HK-2 (cell line): ENCODE data around the gene SIL1.
"Not testable (repeated sequence)": the region's sequence is repeated elsewhere in the genome, so short reads cannot be mapped to it uniquely, and the experiment has no call there.

Experiments used
- DNase-seq: peaks from one replicate; pipeline ENCODE4 v3.0.0-alpha.2; 2018; ENCODE audit not compliant: unreplicated experiment

The SIL1 gene

DNA sequence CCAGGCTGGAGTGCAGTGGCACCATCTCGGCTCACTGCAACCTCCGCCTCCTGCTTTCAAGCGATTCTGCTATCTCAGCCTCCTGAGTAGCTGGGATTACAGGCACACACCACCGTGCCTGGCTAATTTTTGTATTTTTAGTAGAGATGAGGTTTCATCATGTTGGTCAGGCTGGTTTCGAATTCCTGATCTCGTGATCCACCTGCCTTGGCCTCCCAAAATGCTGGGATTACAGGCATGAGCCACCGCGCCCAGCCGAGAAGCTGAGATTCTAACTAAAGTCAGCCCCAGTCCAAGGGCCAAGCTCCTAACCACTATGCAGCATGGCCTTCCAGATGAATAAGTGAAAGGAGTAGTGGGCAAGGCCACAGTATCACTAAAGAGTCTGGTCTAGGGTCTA lies 20.9 kb downstream of the SIL1 start:
- not testable (repeated sequence) for DNase-seq

DNA sequence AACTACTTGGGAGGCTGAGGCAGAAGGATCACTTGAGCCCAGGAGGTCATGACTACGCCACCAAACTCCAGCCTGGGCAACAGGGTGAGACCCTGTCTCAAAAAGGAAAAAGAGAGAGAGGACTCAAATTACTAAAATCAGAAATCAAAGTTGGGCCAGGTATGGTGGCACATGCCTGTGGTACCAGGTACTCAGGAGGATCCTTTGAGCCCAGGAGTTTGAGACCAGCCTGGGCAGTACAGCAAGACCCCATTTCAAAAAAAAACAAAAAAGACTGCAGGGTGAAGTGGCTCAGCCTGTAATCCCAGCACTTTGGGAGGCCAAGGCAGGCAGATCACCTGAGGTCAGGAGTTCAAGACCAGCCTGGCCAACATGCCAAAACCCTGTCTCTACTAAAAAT lies 23.8 kb downstream of the SIL1 start:
- DNase-seq = not testable (repeated sequence)

- DNase-seq = no peak
Observed at GRCh38 chr5:139171779-139172404, 26.3 kb downstream of the SIL1 start.

- no peak for DNase-seq
Observed at GRCh38 chr5:139167952-139168720, 30.0 kb downstream of the SIL1 start.

GRCh38 chr5:139167533-139167932 lies 30.6 kb downstream of the SIL1 start:
- DNase-seq = no peak

DNA sequence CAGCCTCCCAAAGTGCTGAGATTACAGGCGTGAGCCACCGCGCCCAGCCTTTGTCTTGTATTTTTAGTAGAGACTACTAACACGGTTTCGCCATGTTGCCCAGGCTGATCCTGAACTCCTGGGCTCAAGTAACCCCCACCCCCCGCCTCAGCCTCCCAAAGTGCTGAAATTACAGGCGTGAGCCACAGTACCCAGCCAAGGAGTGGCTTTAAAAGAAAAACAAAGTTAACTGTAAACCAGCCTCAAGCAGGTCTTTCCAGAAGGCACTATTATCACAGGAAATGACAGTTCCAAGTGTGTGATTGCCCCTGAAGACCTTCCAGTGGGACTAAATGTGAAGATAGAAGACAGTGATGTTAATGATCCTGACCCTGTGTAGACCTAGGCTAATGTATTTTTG lies 31.1 kb downstream of the SIL1 start:
- no peak for DNase-seq

DNA sequence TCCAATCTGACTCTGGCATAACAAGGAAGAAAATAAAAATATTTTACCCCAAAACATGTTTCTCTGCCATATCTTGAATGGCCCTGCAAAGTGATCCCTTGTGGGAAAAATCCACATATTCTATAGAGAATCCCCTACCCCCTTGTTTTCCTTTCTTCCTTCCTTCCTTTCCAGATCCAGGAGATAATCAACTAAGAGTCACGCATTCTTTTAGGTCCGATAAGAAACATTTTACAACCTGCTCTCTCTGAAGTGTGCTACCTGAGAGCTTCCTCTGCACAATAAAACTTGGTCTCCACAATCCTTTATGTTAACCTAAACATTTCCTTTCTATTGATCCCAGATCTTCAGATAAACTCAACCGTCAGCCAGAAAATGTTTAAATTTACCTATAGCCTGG lies 33.3 kb downstream of the SIL1 start:
- not testable (repeated sequence) for DNase-seq

DNA sequence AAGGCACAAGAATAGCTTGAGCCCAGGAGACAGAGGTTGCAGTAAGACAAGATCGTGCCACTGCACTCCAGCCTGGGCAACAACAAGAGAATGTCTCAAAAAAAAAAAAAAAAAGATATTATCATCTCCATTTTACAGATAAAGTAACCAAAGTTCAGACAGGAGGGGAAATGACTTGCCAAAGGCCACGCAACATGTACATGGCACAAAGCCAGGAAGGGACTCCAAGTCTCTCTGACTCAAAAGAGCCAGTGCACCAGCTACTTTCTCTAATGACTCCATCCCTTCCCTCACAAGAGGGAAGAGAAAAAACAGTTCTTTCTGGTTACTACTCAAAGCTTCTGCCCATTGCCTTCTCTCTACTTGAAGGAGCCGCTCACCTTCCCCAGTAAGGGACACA lies 34.1 kb downstream of the SIL1 start:
- no peak for DNase-seq

GRCh38 chr5:139162448-139162847 lies 35.7 kb downstream of the SIL1 start:
- no peak for DNase-seq

DNA sequence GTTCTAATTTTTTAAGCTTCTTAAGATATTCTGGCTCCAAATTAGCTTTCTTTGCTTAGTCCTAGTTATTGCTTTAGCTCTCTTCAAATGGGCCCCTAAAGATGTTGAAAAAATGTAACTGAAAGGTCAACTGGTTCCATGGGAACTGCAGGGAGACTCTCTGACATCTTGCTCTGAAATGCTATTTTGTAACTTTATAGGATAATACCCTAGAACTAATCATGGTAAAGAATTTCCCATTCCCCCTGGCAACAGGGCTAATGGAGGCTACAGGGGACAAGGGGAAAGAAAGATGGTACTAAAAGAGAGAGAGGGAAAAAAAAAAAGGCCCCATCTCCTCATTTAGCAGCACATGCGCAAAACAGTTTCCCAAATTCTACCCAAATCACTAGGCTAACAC lies 39.4 kb downstream of the SIL1 start:
- no peak for DNase-seq

DNA sequence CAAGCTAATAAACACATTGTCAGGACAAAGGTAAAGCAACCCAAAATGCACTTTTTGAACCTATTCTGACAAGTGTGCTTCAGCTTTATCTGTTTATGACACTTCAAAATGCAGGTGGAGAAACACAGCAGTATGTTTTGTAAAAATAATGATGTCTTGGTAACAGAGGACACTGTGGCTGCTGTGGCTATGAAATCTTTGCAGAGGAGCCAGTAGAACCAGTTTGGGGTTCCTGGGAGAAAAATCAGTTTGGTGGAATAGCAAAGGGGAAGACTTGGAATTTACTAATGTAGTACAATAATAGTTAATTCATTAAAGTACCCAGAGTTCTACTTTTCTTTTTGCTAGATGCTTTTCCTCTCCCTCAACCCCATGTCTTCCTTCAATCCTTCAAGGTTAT lies 40.6 kb downstream of the SIL1 start:
- DNase-seq = no peak

GRCh38 chr5:139156814-139157213 lies 41.4 kb downstream of the SIL1 start:
- no peak for DNase-seq

DNA sequence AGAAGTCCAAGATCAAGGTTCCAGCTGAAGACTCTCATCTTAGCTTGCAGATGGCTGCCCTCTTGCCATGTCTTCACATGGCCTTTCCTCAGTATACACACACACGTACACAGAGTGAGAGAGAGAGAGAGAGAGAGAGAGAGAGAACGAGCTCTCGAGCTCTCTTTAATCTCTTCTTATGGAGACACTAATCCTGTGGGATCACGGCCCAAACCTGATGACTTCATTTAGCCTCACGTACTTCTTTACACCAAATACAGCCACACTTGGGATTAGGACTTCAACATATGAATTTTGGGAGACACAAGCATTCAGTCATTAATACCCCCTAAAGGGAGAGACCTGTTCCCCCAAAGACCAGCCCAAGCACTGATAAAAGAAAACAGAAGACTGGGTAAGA lies 42.8 kb downstream of the SIL1 start:
- DNase-seq = no peak

GRCh38 chr5:139151902-139152301 lies 46.3 kb downstream of the SIL1 start:
- DNase-seq = no peak

GRCh38 chr5:139150367-139150999 lies 47.7 kb downstream of the SIL1 start:
- no peak for DNase-seq

GRCh38 chr5:139149477-139150199 lies 48.5 kb downstream of the SIL1 start:
- DNase-seq = no peak

DNA sequence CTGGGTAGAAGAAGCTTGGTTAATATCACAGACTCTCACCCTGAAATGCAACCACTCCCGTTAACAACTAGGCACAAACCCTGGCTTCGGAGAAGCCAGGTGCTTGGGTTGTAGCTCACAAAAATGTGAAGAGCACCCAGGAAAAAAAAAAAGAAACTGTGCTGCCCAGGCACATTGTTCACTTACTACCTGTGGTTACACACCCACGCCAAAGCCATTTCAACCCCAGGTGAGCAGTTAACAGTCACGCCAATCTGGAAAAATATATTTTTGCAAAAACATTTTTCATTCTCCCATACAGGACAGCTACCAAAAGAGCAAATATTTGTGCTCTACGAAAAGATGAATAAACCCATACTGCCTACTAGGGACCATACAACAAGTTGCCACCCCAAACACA lies 49.2 kb downstream of the SIL1 start:
- no peak for DNase-seq

DNA sequence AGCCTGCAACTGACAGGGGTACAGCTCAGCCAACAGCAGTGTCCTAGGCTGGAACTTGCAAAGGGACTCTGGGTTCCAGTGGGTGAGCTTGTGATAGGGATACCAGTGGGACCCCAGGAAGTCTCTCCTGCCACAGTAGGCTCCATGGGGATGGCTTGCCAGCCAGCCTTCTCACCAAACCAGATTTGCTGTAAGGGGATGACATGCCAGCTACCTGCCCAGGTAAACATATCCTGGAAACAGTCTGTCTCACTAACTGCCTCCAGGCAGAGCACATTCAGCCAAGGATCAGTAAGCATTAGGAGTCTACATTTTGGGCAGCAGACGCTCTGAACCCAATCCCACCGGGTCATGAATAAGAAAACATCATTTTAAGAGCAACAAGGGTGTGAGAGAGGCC lies 49.9 kb downstream of the SIL1 start:
- DNase-seq = no peak

DNA sequence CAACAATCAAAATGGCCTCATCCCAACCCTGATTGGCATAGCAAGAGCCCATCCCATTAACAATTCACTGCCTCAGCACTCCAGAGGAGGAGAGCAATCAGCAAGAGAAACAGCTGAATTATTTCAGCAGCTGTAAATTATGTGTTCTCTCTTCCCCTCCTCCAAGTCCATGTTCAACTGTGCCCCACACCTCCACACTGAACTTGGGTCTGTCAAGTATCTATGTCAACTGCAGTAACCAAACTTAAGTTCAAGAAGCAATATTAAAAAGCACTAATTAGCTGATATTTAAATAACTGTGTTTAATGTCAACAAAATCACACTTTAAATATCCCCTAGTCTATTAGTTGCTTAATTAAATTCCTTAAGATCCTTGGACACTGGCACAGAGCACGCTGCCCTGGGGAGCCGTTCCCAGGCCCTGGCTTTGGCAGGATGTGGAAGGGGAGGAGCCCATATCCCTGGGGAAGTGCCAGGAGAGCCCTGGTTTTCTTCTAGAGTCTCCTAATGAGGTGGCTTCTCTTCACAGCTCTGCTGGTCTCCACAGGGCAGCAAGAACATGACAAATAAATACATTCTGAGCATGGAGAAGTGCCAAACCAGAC lies 50.6 kb downstream of the SIL1 start:
- DNase-seq = no peak

DNA sequence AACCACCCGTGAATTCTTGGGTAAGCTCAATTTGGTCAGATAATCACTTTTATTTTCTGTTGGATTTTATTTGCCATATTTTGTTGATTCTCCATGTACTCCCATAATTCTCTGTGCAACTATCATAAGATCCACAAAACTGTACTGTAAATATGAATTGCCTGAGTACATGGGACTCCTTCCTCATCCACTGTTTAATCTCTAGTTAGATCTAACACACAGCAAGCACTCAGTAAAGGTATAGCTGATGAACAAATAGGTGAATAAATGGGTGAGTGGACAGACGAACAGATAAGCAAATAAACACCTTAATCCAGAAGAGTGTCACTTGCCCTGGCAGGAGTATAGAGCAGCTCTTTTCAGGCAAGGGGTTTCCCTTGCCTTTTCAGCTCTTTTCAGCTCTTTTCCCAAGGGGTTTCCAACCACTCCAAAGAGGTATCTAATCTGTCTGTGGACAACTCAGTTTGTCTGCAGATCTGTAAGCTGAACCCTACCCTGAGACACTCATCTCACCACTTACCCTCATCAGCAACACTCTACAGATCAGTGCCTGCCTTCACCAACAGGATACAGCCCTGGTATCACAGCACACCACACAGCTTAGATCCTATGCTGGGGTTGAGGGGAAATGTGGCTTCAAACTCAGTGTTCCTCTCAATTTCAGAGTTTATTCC lies 51.2 kb downstream of the SIL1 start:
- DNase-seq = no peak

GRCh38 chr5:139141446-139142204 lies 56.5 kb downstream of the SIL1 start:
- no peak for DNase-seq
